WTC11 (cell line): ENCODE results near the gene KCNJ13. TPM values are rescaled to one million over a fixed set of nuclear protein-coding genes. Genes with fewer than 3 reads are reported as not detected.

Source experiments
- ATAC-seq: fragments of 200-7000 bp; cut with Tn5 transposase; 2 replicates; pipeline ENCODE4 v1.10.0; 2021; ENCODE audit warnings: mild to moderate bottlenecking, moderate library complexity
- CTCF ChIA-PET: fragments of 300-600 bp; sonication (Branson Sonifier 250); formaldehyde crosslinking; loops from one replicate; lab custom pipeline; 2021; ENCODE audit warnings: antibody characterized with exemption; lab: Charles Lee
- POLR2A ChIA-PET: fragments of 350-600 bp; sonication (Branson Sonifier 250); formaldehyde crosslinking; loops from one replicate; lab custom pipeline; 2021; ENCODE audit warnings: antibody characterized with exemption; lab: Charles Lee
- DNase-seq: peaks from one replicate; pipeline ENCODE4 v3.0.0; 2021; ENCODE audit warnings: low spot score
- H3K27ac Mint-ChIP-seq: 2 replicates; pipeline ENCODE4 v1.8.0; 2021; ENCODE audit warnings: mixed read lengths
- H3K27me3 Mint-ChIP-seq: 2 replicates; pipeline ENCODE4 v1.8.0; 2021; ENCODE audit warnings: low read depth, mild to moderate bottlenecking, moderate library complexity, mixed read lengths
- H3K36me3 Mint-ChIP-seq: 2 replicates; pipeline ENCODE4 v1.8.0; 2021; ENCODE audit warnings: mixed read lengths
- H3K4me1 Mint-ChIP-seq: 2 replicates; pipeline ENCODE4 v1.8.0; 2022; ENCODE audit warnings: mixed read lengths
- H3K4me3 Mint-ChIP-seq: 2 replicates; pipeline ENCODE4 v1.8.0; 2021; ENCODE audit warnings: mild to moderate bottlenecking, moderate library complexity, mixed read lengths
- H3K9me3 Mint-ChIP-seq: 2 replicates; pipeline ENCODE4 v1.8.0; 2021; ENCODE audit warnings: mixed read lengths
- GABPB1 ChIP-seq: sonication (generic); formaldehyde crosslinking; IDR thresholded peaks from 2 replicates; pipeline ENCODE4 v1.8.1; 2023; ENCODE audit warnings: mild to moderate bottlenecking, missing genetic modification reagents
- GRHL2 ChIP-seq: fragments of 250-450 bp; sonication (Bioruptor Pico); IDR thresholded peaks from 2 replicates; pipeline ENCODE4 v1.8.0; 2022; ENCODE audit warnings: mild to moderate bottlenecking, moderate library complexity; ENCODE audit not compliant: insufficient replicate concordance, severe bottlenecking
- HMGA2 ChIP-seq: fragments of 250-450 bp; sonication (Bioruptor Pico); IDR thresholded peaks from 2 replicates; pipeline ENCODE4 v1.4.0; 2021; ENCODE audit warnings: mild to moderate bottlenecking, moderate library complexity
- JAZF1 ChIP-seq: fragments of 250-450 bp; sonication (Bioruptor Pico); IDR thresholded peaks from 2 replicates; pipeline ENCODE4 v1.9.0; 2021; ENCODE audit warnings: moderate library complexity, mild to moderate bottlenecking, inconsistent platforms
- NFATC4 ChIP-seq: fragments of 250-450 bp; sonication (Bioruptor Pico); IDR thresholded peaks from 2 replicates; pipeline ENCODE4 v1.9.0; 2021; ENCODE audit warnings: mild to moderate bottlenecking
- NFE2L1 ChIP-seq: sonication (generic); formaldehyde crosslinking; IDR thresholded peaks from 2 replicates; pipeline ENCODE4 v1.8.1; 2023; ENCODE audit warnings: missing genetic modification reagents
- NR1H2 ChIP-seq: sonication (generic); formaldehyde crosslinking; IDR thresholded peaks from 2 replicates; pipeline ENCODE4 v1.9.0; 2021; ENCODE audit warnings: mild to moderate bottlenecking, moderate library complexity, missing genetic modification reagents
- OVOL2 ChIP-seq: fragments of 250-450 bp; sonication (Bioruptor Pico); IDR thresholded peaks from 2 replicates; pipeline ENCODE4 v1.9.0; 2021; ENCODE audit warnings: mild to moderate bottlenecking, borderline replicate concordance
- RORB ChIP-seq: fragments of 250-450 bp; sonication (Bioruptor Pico); IDR thresholded peaks from 2 replicates; pipeline ENCODE4 v1.9.0; 2021; ENCODE audit warnings: mild to moderate bottlenecking
- ZNF219 ChIP-seq: sonication (generic); formaldehyde crosslinking; IDR thresholded peaks from 2 replicates; pipeline ENCODE4 v1.8.0; 2023; ENCODE audit warnings: missing genetic modification reagents, mild to moderate bottlenecking, borderline replicate concordance
- ZNF396 ChIP-seq: fragments of 250-450 bp; sonication (Bioruptor Pico); IDR thresholded peaks from 2 replicates; pipeline ENCODE4 v1.8.0; 2021; ENCODE audit warnings: mild to moderate bottlenecking, moderate library complexity, borderline replicate concordance
- total RNA-seq: library from RNA; stranded (reverse); gene quantifications from 3 replicates; pipeline ENCODE4 v1.2.3, GENCODE V29; 2021
- TF ChIP-seq, protein P1 (sequence below): sonication (generic); formaldehyde crosslinking; IDR thresholded peaks from 2 replicates; pipeline ENCODE4 v1.8.1; 2023; ENCODE audit warnings: mild to moderate bottlenecking, moderate library complexity, missing genetic modification reagents
- TF ChIP-seq, protein P2 (sequence below): fragments of 250-450 bp; sonication (Bioruptor Pico); IDR thresholded peaks from 2 replicates; pipeline ENCODE4 v1.9.0; 2021; ENCODE audit warnings: moderate library complexity, mild to moderate bottlenecking, inconsistent platforms, borderline replicate concordance
- TF ChIP-seq, protein P3 (sequence below): sonication (generic); formaldehyde crosslinking; IDR thresholded peaks from 2 replicates; pipeline ENCODE4 v1.8.0; 2022; ENCODE audit warnings: mild to moderate bottlenecking, missing genetic modification reagents
- TF ChIP-seq, protein P4 (sequence below): sonication (generic); formaldehyde crosslinking; IDR thresholded peaks from 2 replicates; pipeline ENCODE4 v1.8.1; 2022; ENCODE audit warnings: low read depth, mild to moderate bottlenecking, moderate library complexity, missing genetic modification reagents, borderline replicate concordance
- TF ChIP-seq, protein P5 (sequence below): sonication (generic); formaldehyde crosslinking; IDR thresholded peaks from 2 replicates; pipeline ENCODE4 v1.8.0; 2022; ENCODE audit warnings: missing genetic modification reagents

KCNJ13 gene
- total RNA-seq, 1 experiment from 2014 or later = not detected

DNA sequence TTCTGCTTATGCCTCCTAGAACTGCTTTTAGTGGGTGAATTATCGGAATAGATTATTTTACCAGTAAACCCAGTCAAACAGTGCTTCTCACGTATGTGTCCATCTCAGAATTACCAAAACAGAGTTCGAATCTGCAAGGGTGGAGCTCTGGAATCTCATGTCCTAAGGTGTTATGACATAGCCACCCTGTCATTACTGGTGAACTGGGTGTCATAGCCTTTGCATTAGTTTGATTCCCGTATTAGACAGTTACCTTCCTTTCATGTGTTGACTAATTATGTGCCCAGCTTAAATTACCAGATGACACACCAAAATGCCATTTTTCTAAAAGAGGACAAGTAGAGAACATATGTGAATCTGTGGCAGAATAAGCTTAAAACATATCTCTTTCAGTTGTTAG, 15.2 kb upstream of the KCNJ13 start (continued):
- TF ChIP-seq, protein P1, sequence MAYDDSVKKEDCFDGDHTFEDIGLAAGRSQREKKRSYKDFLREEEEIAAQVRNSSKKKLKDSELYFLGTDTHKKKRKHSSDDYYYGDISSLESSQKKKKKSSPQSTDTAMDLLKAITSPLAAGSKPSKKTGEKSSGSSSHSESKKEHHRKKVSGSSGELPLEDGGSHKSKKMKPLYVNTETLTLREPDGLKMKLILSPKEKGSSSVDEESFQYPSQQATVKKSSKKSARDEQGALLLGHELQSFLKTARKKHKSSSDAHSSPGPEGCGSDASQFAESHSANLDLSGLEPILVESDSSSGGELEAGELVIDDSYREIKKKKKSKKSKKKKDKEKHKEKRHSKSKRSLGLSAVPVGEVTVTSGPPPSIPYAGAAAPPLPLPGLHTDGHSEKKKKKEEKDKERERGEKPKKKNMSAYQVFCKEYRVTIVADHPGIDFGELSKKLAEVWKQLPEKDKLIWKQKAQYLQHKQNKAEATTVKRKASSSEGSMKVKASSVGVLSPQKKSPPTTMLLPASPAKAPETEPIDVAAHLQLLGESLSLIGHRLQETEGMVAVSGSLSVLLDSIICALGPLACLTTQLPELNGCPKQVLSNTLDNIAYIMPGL (CRISPR knock-in tag) = no peak
- TF ChIP-seq JAZF1 (no peak), GRHL2 (CRISPR knock-in tag) (no peak), GABPB1 (CRISPR knock-in tag) (no peak)
- TF ChIP-seq, protein P2, sequence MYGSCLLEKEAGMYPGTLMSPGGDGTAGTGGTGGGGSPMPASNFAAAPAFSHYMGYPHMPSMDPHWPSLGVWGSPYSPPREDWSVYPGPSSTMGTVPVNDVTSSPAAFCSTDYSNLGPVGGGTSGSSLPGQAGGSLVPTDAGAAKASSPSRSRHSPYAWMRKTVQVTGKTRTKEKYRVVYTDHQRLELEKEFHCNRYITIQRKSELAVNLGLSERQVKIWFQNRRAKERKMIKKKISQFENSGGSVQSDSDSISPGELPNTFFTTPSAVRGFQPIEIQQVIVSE (CRISPR knock-in tag) = no peak

DNA sequence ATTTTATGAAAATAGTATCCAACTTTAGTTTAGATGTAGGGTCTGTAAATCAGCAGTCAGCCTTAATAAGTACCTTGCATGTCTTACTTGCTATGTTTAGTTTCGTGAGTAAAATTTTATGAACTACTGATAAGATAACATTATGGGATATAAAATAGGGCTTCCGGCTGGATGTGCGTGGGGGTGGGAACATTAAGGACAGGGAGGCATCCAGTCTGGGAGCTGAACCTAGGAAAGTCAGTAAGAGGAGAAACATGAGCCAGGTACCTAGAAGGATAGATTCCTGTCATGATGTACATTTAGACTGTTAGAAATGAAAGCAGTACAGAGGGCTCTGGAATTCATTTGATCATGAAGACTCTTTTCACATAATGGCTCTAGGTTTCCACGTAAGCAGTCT, 12.7 kb upstream of the KCNJ13 start:
- DNase-seq = no peak
- peaks cover 38% of the 10 kb centered on the region for H3K36me3 Mint-ChIP-seq
- CTCF ChIA-PET = no interaction called here
- H3K27ac Mint-ChIP-seq = no peak overlapping the region
- no peaks in the 10 kb centered on the region for H3K9me3 Mint-ChIP-seq
- POLR2A ChIA-PET = no interaction called here
- TF ChIP-seq NFATC4 (CRISPR knock-in tag) (no peak), ZNF396 (CRISPR knock-in tag) (no peak), HMGA2 (CRISPR knock-in tag) (no peak), OVOL2 (CRISPR knock-in tag) (no peak), ZNF219 (CRISPR knock-in tag) (no peak)
- TF ChIP-seq, protein P3, sequence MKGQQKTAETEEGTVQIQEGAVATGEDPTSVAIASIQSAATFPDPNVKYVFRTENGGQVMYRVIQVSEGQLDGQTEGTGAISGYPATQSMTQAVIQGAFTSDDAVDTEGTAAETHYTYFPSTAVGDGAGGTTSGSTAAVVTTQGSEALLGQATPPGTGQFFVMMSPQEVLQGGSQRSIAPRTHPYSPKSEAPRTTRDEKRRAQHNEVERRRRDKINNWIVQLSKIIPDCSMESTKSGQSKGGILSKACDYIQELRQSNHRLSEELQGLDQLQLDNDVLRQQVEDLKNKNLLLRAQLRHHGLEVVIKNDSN (CRISPR knock-in tag) = no peak
- no peak for ATAC-seq
- no peak overlapping the region for H3K4me3 Mint-ChIP-seq
- no peaks in the 10 kb centered on the region for H3K27me3 Mint-ChIP-seq
- H3K4me1 Mint-ChIP-seq = no peaks in the 10 kb centered on the region

DNA sequence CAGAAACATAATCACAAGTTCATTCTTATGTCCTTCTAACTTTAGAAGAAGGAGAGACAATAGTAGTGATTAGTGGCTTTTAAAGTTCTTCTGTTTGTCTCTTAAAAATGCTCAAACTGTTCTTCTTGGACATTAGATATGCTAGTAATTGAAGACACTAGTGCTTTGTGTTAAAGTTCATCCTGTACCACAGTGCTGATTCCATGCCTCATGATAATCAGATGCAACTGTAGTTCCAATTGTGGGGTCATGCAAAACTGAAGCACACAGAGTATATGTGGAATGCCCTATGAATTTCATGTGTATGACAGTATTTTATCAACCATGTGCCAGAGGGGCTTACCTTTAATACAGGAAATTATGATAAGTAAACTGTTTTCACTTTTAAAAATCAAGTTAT, 11.4 kb upstream of the KCNJ13 start:
- H3K27ac Mint-ChIP-seq = no peak overlapping the region
- no peak for ATAC-seq
- peaks cover 41% of the 10 kb centered on the region for H3K36me3 Mint-ChIP-seq
- no peaks in the 10 kb centered on the region for H3K27me3 Mint-ChIP-seq
- TF ChIP-seq, protein P2 (CRISPR knock-in tag) = no peak
- TF ChIP-seq NR1H2 (CRISPR knock-in tag) (no peak), ZNF396 (CRISPR knock-in tag) (no peak), HMGA2 (CRISPR knock-in tag) (no peak), RORB (no peak), NFE2L1 (CRISPR knock-in tag) (no peak)
- TF ChIP-seq, protein P4, sequence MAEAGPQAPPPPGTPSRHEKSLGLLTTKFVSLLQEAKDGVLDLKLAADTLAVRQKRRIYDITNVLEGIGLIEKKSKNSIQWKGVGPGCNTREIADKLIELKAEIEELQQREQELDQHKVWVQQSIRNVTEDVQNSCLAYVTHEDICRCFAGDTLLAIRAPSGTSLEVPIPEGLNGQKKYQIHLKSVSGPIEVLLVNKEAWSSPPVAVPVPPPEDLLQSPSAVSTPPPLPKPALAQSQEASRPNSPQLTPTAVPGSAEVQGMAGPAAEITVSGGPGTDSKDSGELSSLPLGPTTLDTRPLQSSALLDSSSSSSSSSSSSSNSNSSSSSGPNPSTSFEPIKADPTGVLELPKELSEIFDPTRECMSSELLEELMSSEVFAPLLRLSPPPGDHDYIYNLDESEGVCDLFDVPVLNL (CRISPR knock-in tag) = no peak
- TF ChIP-seq, protein P5, sequence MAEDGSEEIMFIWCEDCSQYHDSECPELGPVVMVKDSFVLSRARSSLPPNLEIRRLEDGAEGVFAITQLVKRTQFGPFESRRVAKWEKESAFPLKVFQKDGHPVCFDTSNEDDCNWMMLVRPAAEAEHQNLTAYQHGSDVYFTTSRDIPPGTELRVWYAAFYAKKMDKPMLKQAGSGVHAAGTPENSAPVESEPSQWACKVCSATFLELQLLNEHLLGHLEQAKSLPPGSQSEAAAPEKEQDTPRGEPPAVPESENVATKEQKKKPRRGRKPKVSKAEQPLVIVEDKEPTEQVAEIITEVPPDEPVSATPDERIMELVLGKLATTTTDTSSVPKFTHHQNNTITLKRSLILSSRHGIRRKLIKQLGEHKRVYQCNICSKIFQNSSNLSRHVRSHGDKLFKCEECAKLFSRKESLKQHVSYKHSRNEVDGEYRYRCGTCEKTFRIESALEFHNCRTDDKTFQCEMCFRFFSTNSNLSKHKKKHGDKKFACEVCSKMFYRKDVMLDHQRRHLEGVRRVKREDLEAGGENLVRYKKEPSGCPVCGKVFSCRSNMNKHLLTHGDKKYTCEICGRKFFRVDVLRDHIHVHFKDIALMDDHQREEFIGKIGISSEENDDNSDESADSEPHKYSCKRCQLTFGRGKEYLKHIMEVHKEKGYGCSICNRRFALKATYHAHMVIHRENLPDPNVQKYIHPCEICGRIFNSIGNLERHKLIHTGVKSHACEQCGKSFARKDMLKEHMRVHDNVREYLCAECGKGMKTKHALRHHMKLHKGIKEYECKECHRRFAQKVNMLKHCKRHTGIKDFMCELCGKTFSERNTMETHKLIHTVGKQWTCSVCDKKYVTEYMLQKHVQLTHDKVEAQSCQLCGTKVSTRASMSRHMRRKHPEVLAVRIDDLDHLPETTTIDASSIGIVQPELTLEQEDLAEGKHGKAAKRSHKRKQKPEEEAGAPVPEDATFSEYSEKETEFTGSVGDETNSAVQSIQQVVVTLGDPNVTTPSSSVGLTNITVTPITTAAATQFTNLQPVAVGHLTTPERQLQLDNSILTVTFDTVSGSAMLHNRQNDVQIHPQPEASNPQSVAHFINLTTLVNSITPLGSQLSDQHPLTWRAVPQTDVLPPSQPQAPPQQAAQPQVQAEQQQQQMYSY (CRISPR knock-in tag) = no peak
- ChIA-PET CTCF (no interaction called here), POLR2A (no interaction called here)
- no peak for DNase-seq
- no peaks in the 10 kb centered on the region for H3K9me3 Mint-ChIP-seq
- H3K4me1 Mint-ChIP-seq = no peaks in the 10 kb centered on the region
- H3K4me3 Mint-ChIP-seq = no peak overlapping the region
